ENCODE results near the gene GNB1L. TPM values are rescaled to one million over a fixed set of nuclear protein-coding genes. Genes with fewer than 3 reads are reported as not detected.

Gene GNB1L
- total and polyA plus RNA-seq, 7 donors, result 2.5 to 15.0 (median 5.3) TPM

GRCh38 chr22:19898145-19898544, 43.5 kb upstream of the GNB1L start:
- WGBS, 2 donors, result 94% methylated on average over 7 of the region's 7 CpGs
- H3K4me1 ChIP-seq, result no peaks in the 10 kb centered on the region
- H3K9me3 ChIP-seq, result no peaks in the 10 kb centered on the region
- intact Hi-C loops (cut with DNase I), result no loop called here
- DNase-seq, result no peak
- H3K36me3 ChIP-seq, result peaks cover 0 to 68% (median 11%) of the 10 kb centered on the region in 4 donors
- H3K4me3 ChIP-seq, result no peak overlapping the region
- no peak overlapping the region for H3K27ac ChIP-seq
- no peaks in the 10 kb centered on the region for H3K27me3 ChIP-seq
- no peak for TF ChIP-seq EP300 (IDR thresholded peaks at IDR 0.05)
- no peak for TF ChIP-seq POLR2AphosphoS5 (IDR thresholded peaks at IDR 0.05)
- no peak for TF ChIP-seq POLR2A (IDR thresholded peaks at IDR 0.05)
- TF ChIP-seq CTCF (IDR thresholded peaks at IDR 0.05), result no peak

- no peak for DNase-seq
- Histone ChIP-seq H3K27ac (no peak overlapping the region), H3K36me3 (peaks cover 0 to 67% (median 11%) of the 10 kb centered on the region in 4 donors), H3K9me3 (no peaks in the 10 kb centered on the region), H3K4me1 (peaks cover 0 to 3% (median 0%) of the 10 kb centered on the region in 4 donors), H3K4me3 (no peak overlapping the region), H3K27me3 (no peaks in the 10 kb centered on the region)
- WGBS, 2 donors, result 92 to 96% methylated on average over 16 of the region's 16 CpGs
- intact Hi-C loops (cut with DNase I), result no loop called here
- no peak for TF ChIP-seq CTCF (IDR thresholded peaks at IDR 0.05)
- TF ChIP-seq EP300 (IDR thresholded peaks at IDR 0.05), result no peak
- TF ChIP-seq POLR2AphosphoS5 (IDR thresholded peaks at IDR 0.05), result no peak
- TF ChIP-seq POLR2A (IDR thresholded peaks at IDR 0.05), result no peak
These were observed 43.1 kb upstream of the GNB1L start for GRCh38 chr22:19897726-19898125.

DNA sequence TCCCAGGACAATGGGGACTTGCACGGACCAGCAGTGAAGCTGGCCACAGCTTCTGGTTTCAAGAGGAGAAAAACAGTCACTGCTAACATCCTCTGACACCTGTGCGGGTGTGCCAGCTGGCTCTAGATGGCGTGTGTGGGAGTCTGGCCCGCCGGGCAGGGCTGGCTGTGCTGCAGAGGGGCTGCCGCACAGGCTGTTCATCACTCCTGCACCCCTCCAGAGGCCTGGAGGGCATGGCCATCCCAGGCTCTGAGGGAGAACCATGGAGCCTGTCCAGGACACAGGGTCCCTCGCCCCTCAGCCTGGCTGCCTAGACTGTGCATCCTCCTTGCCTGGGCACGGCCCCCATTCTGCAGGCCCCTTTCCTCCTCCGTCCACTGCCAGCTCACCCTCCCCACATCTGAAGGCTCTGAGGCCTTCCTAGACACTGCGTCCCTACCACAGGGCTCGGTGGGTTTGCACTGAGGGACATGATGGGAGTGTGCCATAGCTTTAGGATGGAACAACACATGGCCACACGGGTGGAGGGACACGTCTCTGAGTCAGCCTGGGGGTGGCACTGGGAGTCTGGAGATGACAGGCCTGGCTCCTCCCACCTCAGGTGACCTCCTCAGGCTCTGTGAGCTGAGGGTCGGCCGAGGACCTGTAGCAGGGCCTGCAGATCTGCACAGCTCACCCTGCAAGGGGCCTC, 42.1 kb upstream of the GNB1L start:
- no peak for DNase-seq
- H3K27me3 ChIP-seq, result no peaks in the 10 kb centered on the region
- intact Hi-C loops (cut with DNase I), result no loop called here
- no peaks in the 10 kb centered on the region for H3K9me3 ChIP-seq
- 80 to 90% methylated on average over 15 of the region's 15 CpGs for WGBS, 2 donors
- TF ChIP-seq POLR2AphosphoS5 (IDR thresholded peaks at IDR 0.05), result no peak
- TF ChIP-seq EP300 (IDR thresholded peaks at IDR 0.05), result no peak
- no peak for TF ChIP-seq CTCF (IDR thresholded peaks at IDR 0.05)
- TF ChIP-seq POLR2A (IDR thresholded peaks at IDR 0.05), result no peak
- no peak overlapping the region for H3K27ac ChIP-seq
- H3K4me1 ChIP-seq, result peaks cover 0 to 12% (median 4%) of the 10 kb centered on the region in 4 donors
- H3K4me3 ChIP-seq, result no peak overlapping the region
- H3K36me3 ChIP-seq, result peaks cover 0 to 58% (median 11%) of the 10 kb centered on the region in 4 donors

DNA sequence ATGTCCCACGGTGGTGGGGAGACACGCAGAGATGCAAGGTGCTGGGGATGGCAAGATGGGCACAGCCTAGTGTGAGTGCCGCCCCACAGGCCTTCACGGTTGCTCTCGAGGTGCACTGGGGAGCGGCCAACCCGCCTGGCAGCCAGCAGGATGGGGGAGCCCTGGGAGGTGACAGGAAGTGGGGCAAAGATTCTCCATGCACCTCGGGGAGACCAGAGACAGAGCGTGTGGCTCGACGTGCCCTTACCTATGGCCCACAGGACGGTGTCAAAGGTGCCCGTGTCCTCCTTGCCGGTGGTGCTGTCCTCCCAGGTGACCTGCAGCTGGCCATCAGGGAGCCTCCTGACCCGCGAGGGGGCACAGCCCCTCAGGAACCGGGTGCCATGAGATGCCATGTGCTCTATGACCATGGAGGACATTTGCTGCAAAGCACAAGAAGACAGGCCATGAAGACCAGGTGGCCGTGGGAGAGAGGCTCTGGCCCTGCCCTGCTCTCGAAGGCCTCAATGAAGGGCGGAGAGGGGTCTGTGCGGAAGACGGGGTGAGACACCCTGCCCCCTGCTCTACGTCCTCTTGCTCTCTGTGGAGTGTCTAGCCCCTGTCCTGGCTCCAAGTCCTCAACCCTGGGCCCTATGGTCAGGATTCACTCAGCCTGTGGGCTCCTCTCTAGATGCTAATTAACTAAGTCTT, 40.6 kb upstream of the GNB1L start:
- 87 to 94% methylated on average over 23 of the region's 23 CpGs for WGBS, 2 donors
- no peak overlapping the region for H3K4me3 ChIP-seq
- no peaks in the 10 kb centered on the region for H3K27me3 ChIP-seq
- DNase-seq, result no peak
- no peaks in the 10 kb centered on the region for H3K9me3 ChIP-seq
- intact Hi-C loops (cut with DNase I), result no loop called here
- TF ChIP-seq POLR2AphosphoS5 (IDR thresholded peaks at IDR 0.05) (no peak), POLR2A (IDR thresholded peaks at IDR 0.05) (no peak), EP300 (IDR thresholded peaks at IDR 0.05) (no peak), CTCF (IDR thresholded peaks at IDR 0.05) (no peak)
- peaks cover 0 to 21% (median 4%) of the 10 kb centered on the region in 4 donors for H3K4me1 ChIP-seq
- H3K27ac ChIP-seq, result no peak overlapping the region
- peaks cover 0 to 50% (median 11%) of the 10 kb centered on the region in 4 donors for H3K36me3 ChIP-seq
